GM10847 (cell line): ENCODE results near the gene NDUFB11.

Source experiments
- POLR2A ChIP-seq: IDR thresholded peaks from 2 replicates; pipeline ENCODE4 v1.6.1; 2011; ENCODE audit not compliant: insufficient read length; ENCODE audit errors: extremely low read depth

NDUFB11 gene

GRCh38 chrX:47143894-47144625, 442 bp downstream of the NDUFB11 start:
- TF ChIP-seq POLR2A = no peak

DNA sequence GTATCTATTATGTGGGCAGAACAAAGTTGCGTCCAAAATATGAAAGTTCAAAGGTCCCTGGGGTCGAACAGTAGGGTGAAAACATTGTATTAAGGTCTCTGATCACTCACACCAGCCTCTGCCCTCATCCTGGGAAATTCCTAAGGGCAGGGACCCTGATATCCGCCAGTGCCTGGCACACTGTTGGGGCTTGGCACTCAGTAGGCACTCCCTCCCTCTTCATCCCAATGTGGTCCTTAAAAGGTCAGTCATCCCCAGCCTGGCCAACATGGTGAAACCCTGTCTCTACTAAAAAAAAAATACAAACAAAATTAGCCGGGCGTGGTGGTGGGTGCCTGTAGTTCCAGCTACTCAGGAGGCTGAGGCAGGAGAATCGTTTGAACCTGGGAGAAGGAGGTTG, 6.3 kb downstream of the NDUFB11 start:
- no peak for TF ChIP-seq POLR2A

- no peak for TF ChIP-seq POLR2A
Observed at GRCh38 chrX:47133493-47133892, 11.0 kb downstream of the NDUFB11 start.

GRCh38 chrX:47129899-47130358, 14.6 kb downstream of the NDUFB11 start:
- no peak for TF ChIP-seq POLR2A

DNA sequence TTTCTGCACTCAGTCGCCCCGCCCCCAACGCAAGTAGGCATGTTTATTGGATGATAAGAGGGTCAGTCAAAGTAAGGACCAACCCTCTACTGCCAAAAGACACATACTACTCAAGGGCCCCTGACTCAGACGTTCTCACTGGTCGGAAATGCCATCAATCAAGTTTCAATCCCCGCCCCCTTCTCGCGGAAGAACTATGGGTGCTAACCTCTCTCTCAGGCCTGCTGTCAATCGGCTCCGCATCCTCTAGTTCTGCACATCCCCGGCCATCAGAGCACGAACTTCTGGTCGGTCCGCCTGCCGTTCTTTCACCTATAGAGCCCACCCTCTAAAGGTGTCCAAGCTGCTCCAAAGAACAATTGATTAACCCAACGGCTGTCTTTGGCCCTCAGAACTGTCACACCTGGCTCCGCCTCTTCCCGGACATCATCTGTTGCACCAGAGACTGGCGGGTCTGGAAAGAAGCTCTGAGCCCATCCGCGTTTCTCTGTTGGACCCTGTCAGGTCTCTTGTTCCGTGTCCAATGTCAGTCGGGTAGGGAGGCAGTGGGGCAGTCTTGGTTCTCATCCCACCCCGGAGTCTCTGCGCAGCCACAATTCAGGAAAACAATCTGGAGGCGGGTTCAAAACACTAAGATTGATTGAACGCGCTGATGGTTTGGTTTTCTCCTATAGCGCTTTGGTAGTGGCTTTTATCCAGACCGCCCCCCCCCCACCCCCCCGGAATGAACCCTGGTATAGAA, 15.2 kb downstream of the NDUFB11 start:
- TF ChIP-seq POLR2A = peak; percentile 36

DNA sequence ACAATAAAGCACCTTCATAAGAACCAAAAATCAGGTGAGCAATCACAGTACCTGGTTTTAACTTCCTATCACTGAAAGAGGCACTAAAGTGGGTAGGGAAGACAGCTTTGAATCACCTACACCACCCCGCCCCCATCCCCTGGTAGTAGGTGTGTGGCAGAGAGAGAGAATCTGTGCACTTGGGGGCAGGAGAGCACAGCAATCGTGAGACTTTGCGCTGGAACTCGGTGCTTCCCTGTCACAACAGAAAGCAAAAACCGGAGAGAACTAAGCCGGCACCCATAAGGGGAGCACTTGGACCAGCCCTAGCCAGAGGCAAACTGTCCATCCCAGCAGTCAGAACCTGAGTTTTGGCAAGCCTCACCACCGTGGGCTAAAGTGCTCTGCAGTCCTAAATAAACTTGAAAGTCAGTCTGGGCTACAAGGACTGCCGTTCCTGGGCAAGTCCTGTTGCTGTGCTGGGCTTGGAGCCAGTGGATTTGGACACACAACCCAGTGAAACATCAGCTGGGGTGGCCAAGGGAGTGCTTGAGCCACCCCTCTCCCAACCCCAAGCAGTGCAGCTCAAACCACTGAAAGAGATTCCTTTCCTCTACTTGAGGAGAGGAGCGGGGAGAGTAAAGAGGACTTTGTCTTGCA, 32.1 kb downstream of the NDUFB11 start:
- no peak for TF ChIP-seq POLR2A

- no peak for TF ChIP-seq POLR2A
Observed at GRCh38 chrX:47101206-47101605, 43.3 kb downstream of the NDUFB11 start.

DNA sequence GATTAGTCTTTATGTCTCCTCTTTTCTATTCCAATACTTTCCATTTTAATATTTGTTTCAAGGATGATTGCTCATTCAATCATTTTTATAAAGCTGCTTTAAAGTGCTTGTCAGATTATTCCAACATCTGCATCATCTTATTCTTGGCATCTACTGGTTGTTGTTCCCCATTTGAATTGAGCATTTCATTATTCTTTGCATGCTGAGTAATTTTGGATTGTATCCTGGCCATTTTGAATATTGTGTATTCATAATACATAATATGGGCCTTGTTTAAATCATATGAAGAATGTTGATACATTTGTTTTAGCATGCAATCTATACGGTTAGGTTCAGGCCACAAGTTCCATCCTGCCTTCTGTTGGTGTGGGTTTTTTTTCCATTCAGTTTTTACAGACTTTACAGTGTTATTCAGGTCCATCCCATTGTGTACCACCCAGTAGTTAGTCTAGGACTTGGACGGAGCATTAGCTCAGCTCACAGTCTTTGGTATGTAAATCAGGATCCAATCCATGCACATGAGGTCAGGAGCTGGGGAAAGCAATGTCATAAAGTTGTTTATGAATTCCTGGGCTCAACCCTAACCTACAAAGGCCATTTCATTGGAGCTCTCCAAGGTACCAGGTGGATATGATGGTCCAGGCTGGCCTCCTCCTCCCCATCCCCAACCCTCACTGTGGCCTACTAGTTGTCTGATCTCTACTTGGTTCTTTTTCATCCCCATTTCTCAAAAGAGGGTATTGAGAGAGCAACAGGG, 46.0 kb downstream of the NDUFB11 start:
- no peak for TF ChIP-seq POLR2A

GRCh38 chrX:47097018-47097417, 47.5 kb downstream of the NDUFB11 start:
- TF ChIP-seq POLR2A = no peak

DNA sequence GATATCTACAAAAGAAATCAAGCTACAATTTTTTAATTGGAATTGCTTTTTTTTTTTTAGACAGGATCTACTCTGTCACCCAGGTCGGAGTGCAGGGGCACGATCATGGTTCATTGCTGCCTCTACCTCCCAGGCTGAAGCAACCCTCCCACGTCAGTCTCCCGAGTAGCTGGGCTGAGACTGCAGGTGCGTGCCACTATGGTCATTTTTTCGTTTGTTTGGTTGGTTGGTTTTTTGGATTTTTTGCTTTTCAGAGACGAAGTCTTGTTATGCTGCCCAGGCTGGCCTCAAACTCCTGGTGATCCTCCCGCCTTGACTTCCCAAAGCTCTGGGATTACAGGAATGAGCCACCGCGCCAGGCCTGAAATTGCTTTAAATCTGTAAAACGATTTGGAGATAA, 50.6 kb downstream of the NDUFB11 start:
- TF ChIP-seq POLR2A = no peak

DNA sequence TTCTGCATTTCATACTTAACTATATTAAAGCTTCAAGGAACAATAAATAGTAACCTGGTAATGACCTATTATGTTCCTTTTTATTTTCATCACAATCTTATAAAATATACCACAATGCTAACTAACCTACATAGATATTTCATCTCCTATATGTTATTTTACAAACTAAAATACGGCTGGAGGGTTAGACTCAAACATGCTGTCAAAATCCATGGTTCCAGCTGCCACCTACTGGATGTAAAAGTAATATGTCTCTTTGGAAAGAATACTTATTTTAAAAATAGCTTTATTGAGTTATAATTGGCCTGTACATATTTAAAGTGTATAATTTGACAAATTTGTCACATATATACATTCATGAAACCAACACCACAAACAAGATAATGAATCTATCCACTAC, 51.3 kb downstream of the NDUFB11 start:
- no peak for TF ChIP-seq POLR2A
